DLD1 (cell line): ENCODE data around the gene MCCD1.

ENCODE experiments used
- in situ Hi-C: cut with HindIII; loops from 2 replicates; pipeline ENCODE4 v1.10.0; 2017; ENCODE audit warnings: low sequenced_read_pairs

Gene MCCD1

DNA sequence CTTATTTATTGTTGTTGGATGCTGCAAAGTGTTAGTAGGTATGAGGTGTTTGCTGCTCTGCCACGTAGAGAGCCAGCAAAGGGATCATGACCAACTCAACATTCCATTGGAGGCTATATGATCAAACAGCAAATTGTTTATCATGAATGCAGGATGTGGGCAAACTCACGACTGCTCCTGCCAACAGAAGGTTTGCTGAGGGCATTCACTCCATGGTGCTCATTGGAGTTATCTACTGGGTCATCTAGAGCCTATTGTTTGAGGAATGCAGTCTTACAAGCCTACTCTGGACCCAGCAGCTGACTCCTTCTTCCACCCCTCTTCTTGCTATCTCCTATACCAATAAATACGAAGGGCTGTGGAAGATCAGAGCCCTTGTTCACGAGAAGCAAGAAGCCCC lies 18.8 kb upstream of the MCCD1 start:
- in situ Hi-C loops, result no loop called here

GRCh38 chr6:31513456-31514165 lies 15.2 kb upstream of the MCCD1 start:
- in situ Hi-C loops, result no loop called here

DNA sequence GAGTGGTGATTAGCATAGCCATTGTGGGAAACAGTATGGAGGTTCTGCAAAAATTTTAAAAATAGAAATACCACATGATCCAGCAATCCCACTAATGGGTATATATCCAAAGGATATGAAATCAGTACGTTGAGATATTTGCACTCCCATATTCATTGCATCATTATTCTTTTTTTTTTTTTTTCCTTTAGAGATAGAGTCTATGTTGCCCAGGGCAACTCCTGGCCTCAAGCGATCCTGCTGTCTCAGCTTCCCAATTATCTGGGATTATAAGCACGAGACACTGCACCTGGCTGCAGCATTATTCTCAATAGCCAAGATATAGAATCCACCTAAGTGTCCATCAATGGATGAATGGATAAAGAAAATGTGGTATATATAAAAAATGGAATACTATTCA lies 6.9 kb upstream of the MCCD1 start:
- in situ Hi-C loops, result no loop called here

- in situ Hi-C loops, result no loop called here
Observed at GRCh38 chr6:31525553-31525931, 3.2 kb upstream of the MCCD1 start.

- in situ Hi-C loops, result no loop called here
Observed at GRCh38 chr6:31525932-31526591, 2.7 kb upstream of the MCCD1 start.

- in situ Hi-C loops, result no loop called here
Observed at GRCh38 chr6:31528307-31528777, 420 bp upstream of the MCCD1 start.

- in situ Hi-C loops, result no loop called here
Observed at GRCh38 chr6:31529329-31530150, 778 bp downstream of the MCCD1 start.

GRCh38 chr6:31530659-31531058 lies 1.9 kb downstream of the MCCD1 start:
- in situ Hi-C loops, result no loop called here

- in situ Hi-C loops, result no loop called here
Observed at GRCh38 chr6:31531162-31531561, 2.4 kb downstream of the MCCD1 start.

- in situ Hi-C loops, result no loop called here
Observed at GRCh38 chr6:31531771-31532643, 3.2 kb downstream of the MCCD1 start.

DNA sequence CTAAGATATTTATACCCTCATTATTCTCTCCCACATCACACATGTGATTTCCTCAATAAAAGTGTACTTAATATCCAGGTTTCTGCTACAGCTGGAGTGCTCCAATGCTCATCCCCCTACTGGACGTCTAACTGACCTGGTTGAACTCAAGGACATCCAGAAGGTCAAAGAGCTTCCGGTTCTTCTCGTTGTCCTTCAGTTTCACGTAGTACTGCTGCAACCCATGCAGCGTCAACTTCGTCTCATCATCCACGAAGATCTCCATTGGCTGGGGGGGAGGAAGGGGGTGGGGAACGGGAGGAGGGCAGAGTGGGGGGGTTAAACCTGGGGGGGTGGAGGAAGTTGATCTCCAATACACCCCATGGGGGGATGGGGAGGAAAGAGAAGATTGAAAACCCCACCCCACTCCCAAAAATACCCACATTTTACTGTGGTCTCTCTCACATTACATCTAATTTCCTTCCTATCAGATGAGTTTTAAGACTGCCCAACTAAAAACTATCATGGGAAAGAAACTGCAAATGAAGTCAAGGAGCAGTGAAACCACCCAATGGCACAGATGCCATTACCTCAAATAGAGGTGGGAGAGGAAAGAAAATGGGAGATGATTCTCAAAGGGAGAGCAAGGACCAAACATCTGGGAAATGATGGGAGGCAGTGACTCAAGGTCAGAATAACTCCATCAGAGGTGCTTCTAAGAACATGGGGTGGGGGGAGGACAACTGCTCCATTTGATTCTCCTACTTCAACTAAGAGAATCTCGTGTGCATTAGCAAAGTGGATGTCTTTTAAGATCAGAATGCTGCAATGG lies 4.1 kb downstream of the MCCD1 start:
- in situ Hi-C loops, result no loop called here

GRCh38 chr6:31533455-31533841 lies 4.7 kb downstream of the MCCD1 start:
- in situ Hi-C loops, result no loop called here

DNA sequence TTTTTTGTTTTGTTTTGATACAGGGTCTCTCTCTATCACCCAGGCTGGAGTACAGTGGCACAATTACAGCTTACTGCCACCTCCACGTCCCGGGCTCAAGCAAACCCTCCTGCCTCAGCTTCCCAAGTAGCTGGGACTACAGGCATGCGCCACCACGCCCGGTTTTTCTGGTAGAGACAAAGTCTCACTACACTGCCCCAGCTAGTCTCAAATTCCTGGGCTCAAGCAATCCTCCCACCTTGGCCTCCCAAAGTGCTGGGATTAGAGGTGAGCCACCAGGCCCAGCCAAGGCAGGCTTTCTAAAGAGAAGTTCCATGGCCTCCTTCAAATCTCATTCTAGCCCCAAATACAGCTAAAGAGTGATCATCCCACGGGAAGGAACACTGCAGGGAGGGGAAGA lies 5.2 kb downstream of the MCCD1 start:
- in situ Hi-C loops, result no loop called here

GRCh38 chr6:31534521-31535040 lies 5.8 kb downstream of the MCCD1 start:
- in situ Hi-C loops, result no loop called here

DNA sequence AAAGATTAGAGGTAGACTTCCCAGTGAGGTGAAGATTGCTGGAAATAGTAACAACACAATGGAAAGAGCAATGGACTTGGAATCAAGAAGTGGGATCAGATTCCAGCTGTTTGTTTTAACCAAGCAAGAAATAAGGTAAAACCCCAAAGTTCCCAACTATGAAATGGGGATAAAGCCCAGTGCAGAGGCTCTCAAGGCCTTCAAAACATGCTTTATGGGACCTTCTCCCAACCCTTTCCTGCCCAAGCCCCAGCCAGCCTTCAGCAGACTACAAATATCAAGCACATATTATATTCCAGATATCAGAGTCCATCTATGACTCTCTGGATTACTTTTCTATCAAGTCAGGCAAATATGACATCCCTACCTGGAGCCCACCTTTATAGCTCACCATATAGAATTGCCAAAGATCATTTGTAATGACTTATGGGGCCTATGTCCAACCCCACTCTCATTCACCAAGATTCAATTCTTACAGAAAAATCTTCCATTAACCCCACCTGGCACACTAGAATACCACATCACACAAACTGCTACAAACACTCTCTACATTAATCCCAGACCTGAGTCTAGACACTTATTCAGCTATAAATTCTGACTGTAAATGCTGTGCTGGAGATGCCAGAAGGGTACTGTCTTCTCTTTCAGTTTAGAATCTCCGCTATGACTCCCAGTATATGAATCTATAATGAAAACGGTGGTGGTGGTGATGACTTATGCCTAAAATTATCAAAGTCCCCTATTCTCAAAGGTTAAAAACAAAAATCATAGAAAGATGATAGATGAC lies 7.0 kb downstream of the MCCD1 start:
- in situ Hi-C loops, result no loop called here

DNA sequence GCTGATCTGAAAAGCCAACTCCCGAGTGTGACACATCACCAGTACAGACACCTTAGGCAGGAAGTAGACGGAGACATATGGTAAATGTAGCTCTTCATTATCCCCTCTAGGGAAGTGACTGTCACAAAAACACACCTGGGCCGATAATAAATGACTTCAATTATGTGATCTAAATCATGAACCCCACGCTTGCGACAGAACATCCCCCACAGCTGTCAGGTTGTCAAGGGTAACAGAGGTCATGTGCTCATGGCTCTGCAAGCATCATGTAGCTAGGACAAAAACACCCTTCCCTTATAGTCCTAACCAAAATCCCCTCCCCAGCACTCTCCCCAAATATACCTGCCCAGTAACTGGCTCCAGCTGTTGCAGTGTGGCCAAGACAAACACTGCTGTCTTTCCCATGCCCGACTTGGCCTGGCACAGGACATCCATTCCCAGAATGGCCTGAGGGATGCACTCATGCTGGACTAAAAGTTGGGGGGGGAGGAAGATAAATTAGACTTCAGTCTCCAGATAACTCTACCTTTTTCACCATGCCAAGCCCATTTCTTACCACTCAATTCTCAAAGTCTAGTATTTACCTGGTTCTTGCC lies 10.1 kb downstream of the MCCD1 start:
- in situ Hi-C loops, result no loop called here

GRCh38 chr6:31540640-31541039 lies 11.9 kb downstream of the MCCD1 start:
- in situ Hi-C loops, result no loop called here

GRCh38 chr6:31541059-31541657 lies 12.4 kb downstream of the MCCD1 start:
- in situ Hi-C loops, result no loop called here
